SKM-1 treated with dmso at 0.1 percent for 144 hours (cell line): ENCODE results near the gene RNU1-2.
A peak's percentile ranks its signal among the peaks of the same experiment; 100 is the strongest.
"Not testable (repeated sequence)": the region's sequence is repeated elsewhere in the genome, so short reads cannot be mapped to it uniquely, and the experiment has no call there.

Experiments
- DNase-seq: peaks from one replicate; lab custom pipeline; 2025; ENCODE audit not compliant: unreplicated experiment; lab: John Stamatoyannopoulos, UW

RNU1-2 gene

DNA sequence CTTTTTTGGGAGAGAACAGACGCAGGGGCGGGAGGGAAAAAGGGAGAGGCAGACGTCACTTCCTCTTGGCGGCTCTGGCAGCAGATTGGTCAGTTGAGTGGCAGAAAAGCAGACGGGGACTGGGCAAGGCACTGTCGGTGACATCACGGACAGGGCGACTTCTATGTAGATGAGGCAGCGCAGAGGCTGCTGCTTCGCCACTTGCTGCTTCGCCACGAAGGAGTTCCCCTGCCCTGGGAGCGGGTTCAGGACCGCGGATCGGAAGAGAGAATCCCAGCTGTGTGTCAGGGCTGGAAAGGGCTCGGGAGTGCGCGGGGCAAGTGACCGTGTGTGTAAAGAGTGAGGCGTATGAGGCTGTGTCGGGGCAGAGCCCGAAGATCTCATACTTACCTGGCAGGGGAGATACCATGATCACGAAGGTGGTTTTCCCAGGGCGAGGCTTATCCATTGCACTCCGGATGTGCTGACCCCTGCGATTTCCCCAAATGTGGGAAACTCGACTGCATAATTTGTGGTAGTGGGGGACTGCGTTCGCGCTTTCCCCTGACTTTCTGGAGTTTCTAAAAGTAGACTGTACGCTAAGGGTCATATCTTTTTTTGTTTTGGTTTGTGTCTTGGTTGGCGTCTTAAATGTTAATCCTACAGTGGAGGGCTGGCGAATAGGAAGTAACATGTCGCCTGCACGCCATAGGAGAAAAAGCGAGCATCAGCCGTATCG lies at the start of gene RNU1-2:
Gene RNU1-2, plus strand, starts transcription at position 383 of the 718 bp plus-strand sequence.
- DNase-seq = peak; percentile 99

DNA sequence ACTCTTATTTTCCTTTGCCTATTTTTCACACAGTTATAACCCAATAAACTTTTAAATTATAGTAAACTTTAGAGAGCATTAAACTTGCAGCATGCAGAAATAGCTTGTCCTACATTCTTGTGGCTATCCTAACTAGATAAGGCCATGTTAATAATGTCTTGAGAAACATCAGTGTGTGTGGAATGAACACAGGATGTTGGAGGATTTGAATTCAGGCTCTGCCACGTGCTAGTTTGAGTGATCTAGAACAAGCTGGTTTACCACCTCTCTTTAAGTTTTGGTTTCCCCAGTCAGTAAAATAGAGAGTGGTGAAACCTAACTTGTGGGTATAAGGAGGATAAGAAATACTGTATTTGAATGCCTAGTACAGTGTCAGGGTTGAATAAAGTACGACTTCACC lies 39.6 kb upstream of the RNU1-2 start:
- DNase-seq = not testable (repeated sequence)

DNA sequence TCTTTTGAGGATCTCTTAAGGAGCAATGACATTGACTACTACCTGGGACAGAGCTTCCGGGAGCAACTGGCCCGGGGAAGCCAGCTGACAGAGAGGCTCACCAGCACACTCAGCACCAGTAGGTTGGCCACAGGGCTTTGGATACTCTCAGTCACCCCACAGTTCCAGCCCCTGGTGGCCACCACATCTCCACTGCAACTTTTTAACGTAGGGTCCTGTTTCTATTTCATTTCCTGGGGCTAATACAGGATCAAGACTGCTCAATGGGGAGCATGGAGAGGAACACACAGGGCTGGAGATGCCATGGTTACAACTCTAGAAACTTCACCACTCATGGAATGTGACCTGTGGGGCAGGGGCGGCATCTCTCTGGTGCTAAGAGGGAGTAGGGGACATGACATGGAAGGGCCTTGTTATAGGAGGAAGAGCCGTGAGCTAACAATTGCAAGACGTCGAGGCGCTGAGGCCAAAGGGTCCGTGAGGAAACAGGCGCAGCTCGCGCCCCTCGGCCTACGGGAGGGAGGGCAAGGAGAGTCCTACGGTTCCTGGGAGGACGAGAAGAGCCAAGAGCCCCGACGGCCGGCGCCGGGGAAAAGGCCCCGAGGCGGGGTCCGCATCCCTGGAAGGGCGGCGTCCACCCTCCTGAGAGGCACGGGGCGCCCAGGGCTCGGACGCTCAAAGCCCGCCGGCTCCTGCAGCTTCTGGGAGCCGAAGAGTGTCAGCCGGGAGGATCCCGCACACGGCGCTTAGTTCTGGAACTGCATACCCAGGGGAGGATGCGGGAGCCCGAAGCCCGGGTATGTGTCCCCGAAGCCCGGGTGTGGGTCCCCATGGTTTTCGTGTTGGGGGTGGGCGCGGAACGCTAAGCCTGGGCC lies 36.4 kb upstream of the RNU1-2 start:
- DNase-seq = not testable (repeated sequence)

DNA sequence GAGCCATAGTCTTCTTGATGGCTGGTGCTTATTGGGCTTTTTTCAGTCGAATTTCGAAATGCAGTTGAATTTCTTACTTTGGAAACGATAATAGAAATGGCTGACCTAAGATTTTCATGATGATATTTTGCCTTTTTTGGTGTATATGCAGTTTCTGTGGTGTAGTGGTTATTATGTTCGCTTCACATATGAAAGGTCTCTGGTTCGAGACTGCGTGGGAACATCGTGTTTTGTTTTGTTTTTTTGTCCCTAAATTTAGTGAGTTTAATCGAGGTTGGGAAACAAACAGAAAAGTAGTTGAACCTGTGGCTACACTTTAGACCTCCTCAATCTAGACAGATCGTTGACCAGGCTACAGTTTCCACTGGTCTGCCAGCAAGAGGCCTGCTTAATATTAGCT lies 35.7 kb upstream of the RNU1-2 start:
- DNase-seq = not testable (repeated sequence)

DNA sequence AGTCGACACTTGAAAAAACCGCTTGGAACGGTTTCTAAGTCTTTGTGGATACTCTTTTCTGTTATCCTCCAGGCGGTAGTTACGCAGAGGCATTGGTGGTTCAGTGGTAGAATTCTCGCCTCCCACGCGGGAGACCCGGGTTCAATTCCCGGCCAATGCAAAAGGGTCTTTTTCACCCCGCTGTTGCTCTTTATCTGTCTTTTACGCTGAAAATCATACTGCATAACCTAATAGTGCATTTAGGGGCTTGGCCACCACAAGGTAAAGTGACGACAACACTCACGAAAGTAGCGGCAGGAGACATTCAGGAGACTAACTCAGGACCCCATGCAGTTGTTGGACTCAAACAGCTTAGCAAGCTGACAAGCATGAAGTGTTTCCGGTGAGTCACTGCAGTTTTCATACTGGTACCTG lies 33.9 kb upstream of the RNU1-2 start:
- DNase-seq = not testable (repeated sequence)

DNA sequence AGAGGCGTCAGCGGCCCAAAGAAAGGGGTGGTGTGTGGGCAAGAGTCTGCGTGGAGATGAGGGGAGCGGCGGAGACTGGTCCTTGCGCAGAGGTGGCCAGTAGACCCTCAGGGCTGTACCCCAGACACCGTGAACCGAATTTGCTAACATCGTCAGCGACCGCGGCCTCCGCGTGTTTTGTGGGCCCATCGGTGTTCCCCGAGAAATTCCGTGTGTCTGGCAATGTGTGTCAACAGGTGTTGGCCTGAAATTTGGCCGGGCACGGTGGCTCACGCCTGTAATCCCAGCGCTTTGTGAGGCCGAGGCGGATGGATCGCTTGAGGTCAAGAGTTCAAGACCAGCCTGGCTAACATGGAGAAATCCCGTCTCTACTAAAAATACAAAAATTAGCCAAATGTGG lies 33.4 kb upstream of the RNU1-2 start:
- DNase-seq = not testable (repeated sequence)

DNA sequence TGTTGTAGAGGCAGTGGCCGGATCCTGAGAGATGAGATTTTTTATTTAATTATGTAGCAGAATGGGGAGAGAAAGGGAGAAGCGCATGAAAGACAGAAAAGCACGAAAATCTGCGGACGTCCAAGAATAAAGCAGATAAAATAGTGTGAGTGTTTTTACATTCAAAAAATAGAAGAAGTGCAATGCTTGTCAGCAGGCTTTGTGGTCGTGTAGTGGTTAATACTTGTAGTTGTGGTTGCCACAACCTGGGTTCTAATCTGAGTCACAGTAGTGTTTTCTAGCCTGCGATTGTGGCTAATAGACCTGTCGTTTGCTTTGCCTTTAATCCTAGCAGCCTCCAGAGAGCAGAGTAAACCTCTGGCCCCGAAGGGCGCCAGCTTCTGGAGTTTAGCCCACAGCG lies 32.8 kb upstream of the RNU1-2 start:
- DNase-seq = not testable (repeated sequence)

DNA sequence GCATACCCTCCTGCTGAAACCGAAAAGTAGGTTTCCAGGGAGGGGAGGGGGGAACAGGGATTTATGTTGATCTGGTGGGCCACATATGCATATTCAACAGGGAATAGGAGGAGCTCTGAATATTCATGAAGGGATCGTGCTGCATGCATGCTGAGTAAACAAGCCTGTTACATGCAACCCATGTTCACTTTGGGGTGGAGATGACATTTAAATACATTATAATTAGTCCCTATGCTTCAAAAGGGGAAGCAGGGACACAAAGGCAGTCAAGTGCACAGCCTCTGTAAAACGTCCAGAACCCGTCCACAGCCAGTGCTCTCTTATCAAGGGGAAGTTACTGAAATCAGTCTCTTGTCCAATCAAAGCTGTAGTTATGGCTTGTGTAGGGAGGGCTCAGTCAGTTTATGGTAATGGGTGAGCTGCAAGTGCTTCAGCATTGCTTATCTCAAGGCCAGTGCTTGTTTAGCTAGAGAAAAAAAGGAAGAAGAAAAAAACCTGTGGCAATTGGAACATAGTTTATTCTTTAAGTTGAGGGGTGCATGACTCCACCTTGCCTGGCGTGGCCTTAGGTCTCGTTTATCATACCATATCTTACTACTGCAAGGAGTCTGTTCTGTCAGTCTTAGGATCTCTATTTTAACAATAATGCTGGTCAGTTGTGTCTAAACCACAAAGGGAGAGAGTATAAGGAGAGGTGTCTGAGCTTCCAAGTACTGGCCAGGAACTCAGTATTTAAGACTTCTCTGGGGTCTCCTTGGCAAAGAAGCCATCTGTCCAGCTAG lies 28.7 kb upstream of the RNU1-2 start:
- DNase-seq = not testable (repeated sequence)

DNA sequence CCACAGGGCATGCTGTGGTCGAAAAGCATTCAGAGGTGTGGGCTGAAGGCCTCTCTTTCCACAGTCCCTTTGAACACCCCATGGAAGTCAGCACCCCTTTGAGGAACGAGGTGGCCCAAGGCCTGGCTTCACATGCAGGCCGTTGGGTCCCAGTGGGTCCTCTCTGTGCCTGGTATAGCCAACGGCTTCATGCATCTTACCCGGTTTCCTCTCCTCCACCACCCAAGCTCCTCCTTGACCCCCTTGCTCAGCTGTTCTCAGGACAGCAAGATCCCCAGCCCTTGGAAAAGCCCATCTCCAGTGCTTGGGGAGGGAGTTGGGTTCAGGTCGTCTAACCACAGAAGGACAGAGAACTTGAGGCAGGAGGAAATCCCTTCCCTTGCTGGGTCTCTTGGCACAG lies 27.0 kb upstream of the RNU1-2 start:
- not testable (repeated sequence) for DNase-seq

DNA sequence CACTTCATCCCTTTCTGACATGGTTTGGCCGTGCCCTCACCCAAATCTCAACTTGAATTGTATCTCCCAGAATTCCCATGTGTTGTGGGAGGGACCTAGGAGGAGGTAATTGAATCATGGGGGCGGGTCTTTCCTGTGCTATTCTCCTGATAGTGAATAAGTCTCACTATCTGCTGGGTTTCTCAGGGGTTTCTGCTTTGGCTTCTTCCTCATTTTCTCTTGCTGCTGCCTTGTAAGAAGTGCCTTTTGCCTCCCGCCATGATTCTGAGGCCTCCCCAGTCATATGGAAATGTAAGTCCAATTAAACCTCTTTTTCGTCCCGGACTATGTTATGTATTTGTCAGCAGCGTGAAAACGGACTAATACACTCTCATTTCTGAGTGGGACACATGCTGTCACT lies 25.8 kb upstream of the RNU1-2 start:
- DNase-seq = not testable (repeated sequence)

DNA sequence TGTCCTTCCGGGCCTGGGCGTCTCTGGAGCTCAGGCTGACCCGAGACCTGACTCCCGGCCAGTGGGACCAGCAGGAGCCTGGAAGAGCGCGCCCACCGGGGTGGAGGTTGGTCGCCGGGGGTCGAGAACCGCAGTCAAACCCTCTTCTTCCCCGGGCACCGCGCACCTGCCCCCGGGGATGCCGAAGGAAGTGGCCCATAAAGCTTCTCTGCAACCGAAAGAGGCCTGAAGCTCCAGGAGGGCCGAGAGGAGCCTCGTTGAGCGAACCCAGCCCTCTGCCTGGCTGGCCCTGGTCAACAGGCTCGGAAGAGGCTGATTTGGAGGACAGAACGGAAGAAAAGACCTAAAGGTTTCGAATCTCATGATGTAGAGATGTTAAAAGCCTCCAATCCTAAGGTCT lies 24.6 kb upstream of the RNU1-2 start:
- not testable (repeated sequence) for DNase-seq

DNA sequence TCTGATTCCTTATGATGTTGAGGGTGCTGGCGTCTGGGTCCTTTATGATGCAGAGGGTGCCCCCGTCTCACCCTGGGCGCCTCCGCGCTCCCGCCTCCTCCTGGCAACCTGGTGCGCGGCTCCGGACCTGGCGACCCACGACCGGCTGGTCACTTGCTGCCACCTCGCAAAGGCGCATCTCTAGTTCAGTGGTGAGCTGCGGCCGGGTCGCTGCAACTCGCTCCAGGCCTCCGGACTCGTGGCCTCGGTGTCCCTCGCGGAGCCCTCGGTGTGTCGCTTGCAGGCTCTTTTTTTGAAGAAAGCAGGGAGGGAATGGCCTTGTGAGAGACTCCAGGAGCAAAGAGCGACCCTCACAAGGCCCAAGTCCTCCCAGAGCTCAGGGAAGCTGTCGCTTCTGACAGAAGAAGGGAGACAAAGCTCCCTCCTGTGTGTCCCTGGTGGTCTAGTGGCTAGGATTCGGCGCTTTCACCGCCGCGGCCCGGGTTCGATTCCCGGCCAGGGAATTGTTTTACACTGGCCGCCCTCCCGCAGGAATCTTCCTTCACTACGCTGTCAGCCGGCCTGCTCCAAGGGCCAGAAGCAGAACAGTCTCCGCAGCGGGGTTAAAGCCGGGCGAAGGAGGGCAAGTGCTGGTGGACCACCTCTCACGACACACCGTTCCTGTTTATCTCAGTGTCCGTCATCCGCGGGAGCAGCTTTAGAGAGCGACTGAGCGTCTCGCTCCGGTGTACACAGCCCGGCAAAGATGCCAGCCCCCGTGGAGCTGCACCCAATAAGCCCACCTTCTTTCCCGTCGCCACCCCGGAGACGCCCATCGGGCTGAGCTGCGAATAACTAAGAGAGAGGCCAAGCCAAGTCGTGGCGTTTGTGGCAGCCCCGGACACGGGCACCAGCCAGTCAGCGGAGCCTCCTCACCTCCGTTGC lies 23.4 kb upstream of the RNU1-2 start:
- DNase-seq = not testable (repeated sequence)

DNA sequence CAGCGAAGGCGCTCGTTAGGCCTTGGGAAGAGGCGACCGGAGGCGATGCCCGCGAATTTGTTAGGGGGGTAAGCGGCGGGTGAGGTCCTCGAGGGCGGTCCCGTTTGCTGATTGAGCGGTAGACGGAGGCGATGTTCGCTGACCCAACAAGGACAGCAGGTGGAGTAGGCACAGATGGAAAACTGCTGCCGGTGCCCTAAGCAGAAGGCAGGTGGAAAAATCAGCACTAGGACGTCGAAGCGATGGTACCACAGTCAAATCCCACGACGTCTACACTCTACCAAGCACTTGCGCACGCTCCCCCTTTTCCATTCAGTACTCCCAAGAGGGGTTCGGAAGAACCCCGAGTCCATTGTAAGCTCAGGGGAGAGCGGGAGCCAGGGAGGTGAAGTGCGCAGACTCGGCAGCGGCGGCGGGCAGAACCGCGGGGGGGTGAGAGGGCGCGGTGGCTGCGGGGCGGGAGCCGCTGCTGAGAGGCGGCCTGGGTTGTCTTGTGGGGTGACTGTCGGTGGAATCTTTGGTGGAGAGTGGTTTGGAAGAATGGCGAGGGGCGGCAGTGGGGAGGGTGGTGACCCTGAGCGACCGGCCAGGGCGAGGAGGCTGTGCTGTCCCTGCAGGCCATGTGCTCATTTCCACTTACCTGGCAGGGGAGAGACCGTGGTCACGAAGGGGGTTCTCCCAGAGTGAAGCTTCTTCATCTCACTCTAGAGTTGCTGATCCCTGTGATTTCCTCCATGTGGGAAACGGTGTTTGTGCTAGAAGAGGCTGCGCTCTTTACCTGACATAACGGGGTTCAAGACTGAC lies 22.5 kb upstream of the RNU1-2 start:
- not testable (repeated sequence) for DNase-seq

DNA sequence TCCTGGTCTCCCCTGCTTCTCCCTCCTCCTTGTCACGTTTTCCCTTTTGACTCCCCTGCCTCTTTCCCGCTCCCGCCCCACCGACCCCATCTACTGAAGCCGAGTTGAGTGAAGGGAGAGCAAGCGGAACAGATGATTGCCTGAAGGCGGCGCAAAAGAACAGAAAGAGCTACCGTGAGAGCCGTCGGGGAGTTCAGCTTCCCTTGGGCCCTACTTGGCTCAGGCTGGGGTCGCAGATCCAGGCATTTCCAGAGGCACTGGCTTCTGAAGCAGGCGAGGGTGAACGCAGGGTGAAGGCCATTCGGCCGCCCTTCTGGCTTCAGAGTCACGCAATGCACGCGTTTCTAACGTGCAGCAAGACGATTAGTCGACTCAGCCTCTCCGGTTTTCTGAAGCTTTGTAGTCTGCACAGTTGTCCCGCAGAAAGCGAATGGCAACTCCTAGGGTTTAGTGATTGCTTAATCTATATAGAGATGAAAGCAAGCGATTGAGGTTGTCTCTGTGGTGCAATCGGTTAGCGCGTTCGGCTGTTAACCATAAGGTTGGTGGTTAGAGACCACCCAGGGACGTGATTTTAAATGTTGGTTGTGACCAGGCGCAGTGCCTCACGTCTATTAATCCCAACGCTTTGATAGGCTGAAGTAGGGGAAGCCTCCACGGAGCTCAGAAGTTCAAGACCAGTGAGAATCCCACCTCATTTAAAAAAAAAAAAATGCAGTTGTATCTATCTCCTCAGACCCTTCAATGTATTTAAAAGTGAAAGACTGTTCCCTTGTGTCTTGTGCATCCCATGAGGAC lies 20.6 kb upstream of the RNU1-2 start:
- DNase-seq = not testable (repeated sequence)

DNA sequence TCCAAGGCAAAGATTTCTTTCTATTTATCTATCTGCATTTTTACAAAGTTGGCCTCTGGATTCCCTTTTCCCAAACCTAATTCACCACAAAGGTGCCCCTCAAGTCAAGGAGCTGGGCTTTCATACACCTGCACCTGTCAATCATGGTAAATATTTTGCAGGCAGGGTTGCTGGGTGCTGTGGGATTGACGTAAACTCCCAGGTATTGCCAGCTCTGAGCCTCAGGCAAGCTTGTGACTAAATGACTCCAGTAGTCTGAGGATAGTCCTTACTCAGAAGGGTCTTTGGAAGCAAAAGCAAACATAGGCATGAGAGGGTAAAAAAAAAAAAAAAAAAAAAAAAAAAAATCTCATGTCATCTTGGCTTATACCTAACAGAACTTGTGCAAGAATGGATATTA lies 14.0 kb upstream of the RNU1-2 start:
- DNase-seq = not testable (repeated sequence)

DNA sequence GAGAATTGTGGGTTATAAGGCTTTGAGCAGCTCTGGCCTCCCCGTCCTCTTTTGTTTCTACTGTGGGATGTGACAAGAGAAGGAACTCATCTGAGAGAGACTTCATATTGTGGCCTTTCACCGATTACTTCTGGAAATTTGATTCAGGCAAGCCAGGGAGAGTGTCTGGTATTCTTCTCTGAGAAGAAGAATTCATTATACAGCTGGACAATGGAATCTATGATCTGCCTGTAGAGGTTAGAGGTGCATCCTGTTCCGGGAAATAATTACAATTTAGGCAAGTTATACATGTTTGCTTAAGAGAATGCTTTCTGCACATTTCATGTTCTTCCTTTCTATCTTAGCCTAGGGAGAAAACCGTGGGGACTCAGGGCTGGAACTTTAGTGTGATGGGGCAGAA lies 12.8 kb upstream of the RNU1-2 start:
- no peak for DNase-seq

DNA sequence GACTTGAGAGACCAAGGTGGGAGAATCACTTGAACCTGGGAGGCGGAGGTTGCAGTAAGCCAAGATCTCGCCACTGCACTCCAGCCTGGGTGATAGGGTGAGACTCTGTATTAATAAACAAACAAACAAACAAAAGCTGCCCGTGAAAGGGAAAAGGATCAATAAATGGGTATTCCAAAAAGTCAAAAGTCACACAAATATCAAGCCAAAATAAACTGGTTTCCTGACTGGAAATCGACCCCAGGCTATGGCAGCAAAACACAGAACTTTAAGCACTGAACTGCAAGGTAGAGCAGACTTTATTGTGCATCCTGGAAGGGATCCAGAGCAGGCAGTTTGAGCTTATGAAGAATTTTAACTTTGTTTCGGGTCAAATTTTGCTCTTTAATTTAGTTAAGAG lies 11.3 kb upstream of the RNU1-2 start:
- DNase-seq = not testable (repeated sequence)

DNA sequence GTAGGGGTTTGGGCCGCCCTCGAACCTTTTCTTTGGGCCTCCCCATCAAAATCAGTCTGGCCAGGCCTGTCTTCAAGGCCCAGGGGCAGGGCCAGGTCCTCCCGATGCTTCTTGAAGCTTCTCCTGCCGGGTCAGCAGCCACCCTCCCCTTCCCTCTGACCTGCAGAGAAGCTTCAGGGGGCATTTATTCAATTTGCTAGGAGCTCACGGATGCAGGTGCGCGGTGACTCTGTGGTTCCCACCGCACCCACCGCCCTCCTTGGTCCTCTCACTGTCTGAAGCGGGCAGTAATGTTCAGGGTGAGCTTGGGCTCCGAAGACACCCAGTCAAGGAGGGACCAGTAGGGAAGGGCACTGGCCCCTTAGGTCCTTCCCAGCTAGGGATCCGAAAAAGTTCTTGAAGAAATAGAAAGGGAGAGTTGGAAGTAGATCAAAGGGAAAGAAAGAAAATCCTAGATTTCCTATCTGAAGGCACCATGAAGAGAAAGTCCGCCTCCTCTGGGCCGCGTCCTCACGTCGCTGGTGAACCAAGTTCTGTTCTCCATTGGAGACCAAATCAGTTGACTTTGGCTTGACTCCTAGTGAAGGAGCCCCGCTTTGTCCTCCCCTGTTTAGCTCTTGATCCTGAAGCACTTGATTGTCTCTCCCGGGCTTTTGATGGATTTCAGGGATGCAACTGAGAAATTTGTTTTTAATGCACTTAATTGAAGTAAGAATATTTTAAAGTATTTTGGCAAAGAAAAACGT lies 8.7 kb upstream of the RNU1-2 start:
- DNase-seq = no peak
